Upper lobe of right lung (tissue), 1 donor: Measurements from ENCODE around the gene VDR. TPM values are rescaled to one million over a fixed set of nuclear protein-coding genes. Genes with fewer than 3 reads are reported as not detected.

Source experiments
- ATAC-seq: fragments of 200-7000 bp; cut with Tn5 transposase; one replicate; pipeline ENCODE4 v1.9.1; 2020; ENCODE audit warnings: mild to moderate bottlenecking, moderate library complexity
- DNase-seq: peaks from one replicate; pipeline ENCODE4 v3.0.0-alpha.2; 2020
- H3K27ac ChIP-seq: fragments of 200-600 bp; one replicate; pipeline ENCODE4 v1.8.0; 2022
- H3K27me3 ChIP-seq: fragments of 200-600 bp; one replicate; pipeline ENCODE4 v1.8.0; 2022; ENCODE audit warnings: mild to moderate bottlenecking
- H3K36me3 ChIP-seq: fragments of 200-600 bp; one replicate; pipeline ENCODE4 v1.8.0; 2022
- H3K4me1 ChIP-seq: fragments of 200-600 bp; one replicate; pipeline ENCODE4 v1.8.0; 2022
- H3K4me3 ChIP-seq: fragments of 200-600 bp; one replicate; pipeline ENCODE4 v1.8.0; 2022; ENCODE audit warnings: mild to moderate bottlenecking
- H3K9me3 ChIP-seq: fragments of 200-600 bp; one replicate; pipeline ENCODE4 v1.8.0; 2022
- CTCF ChIP-seq: fragments of 200-600 bp; IDR thresholded peaks from one replicate; pipeline ENCODE4 v1.8.0; 2022; ENCODE audit warnings: antibody characterized with exemption
- intact Hi-C: fragments of 100-400 bp; cut with DNase I; formaldehyde crosslinking; loops from one replicate; pipeline ENCODE4 v1.11.0; 2022
- total RNA-seq: library from RNA; stranded (reverse); fragmentation: NEBNext Ultra II Directional; extraction: Animal tissue kit (Norgen Biotek cat#: 25700); gene quantifications from one replicate; pipeline ENCODE4 v1.2.1, GENCODE V29; 2021
- donor health status: DM: no; HTN: yes; CAD: no; lungs with severe emphysema.

VDR gene
- total RNA-seq, 1 donor from 2014 or later: 28.7 TPM

DNA sequence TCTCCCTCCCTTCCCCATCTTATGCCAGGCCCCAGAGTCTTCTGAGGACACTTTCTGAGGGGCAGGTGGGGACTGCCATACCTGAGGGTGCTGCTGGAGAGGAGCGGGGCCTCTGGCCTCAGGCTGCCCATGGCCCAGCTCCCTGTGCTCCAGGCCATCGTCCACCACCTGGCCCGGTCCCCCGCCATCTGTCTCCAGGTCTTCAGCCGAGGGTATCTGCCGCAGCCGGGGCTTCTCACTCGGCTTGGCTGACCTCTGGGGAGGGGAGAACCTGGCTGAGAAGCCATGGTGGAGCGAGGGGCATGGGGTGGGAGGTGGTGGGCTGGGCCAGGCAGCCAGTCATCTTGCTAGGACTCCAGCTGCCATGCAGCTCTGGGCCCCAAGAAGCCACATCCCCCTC is 110.1 kb downstream of the VDR start:
- Histone ChIP-seq H3K4me1 (peaks cover 8% of the 10 kb centered on the region), H3K4me3 (no peak overlapping the region), H3K36me3 (peaks cover 77% of the 10 kb centered on the region), H3K9me3 (no peaks in the 10 kb centered on the region), H3K27ac (no peak overlapping the region), H3K27me3 (no peaks in the 10 kb centered on the region)
- ATAC-seq: no peak
- no peak for TF ChIP-seq CTCF
- intact Hi-C loops: no loop called here
- no peak for DNase-seq

DNA sequence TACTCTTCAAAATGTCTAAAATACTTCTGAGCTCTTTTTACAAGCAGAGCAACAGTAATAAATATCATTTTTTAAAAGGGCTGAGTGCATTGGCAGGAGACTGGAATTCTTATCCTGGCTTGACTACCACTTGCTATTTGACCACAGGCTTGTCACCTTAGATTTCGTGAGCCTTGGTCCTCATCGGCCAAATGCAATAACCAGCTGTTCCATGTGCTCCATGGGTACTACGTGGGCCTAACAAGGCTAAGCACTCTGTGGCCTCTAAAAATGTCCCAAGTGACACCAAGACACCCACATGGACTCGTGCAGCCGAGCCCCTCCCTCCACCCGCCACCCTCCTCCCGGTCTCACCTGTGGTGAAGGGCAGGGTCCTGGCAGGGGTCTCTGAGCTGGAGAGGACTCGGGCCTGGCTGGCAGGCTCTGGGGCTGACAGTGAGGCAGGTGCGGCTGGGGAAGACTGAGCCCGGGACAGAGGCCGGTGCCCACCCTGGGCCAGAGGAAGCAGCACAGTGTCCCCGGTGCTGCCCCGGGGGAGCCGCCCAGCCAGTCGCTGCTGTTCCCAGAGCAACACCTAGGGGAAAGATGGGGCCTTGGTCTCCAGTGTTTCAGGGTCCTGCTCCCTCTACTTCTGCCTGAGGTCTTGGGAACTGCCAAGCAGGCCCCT is 111.6 kb downstream of the VDR start:
- Histone ChIP-seq H3K9me3 (no peaks in the 10 kb centered on the region), H3K4me3 (no peak overlapping the region), H3K27ac (no peak overlapping the region), H3K27me3 (no peaks in the 10 kb centered on the region), H3K36me3 (peaks cover 92% of the 10 kb centered on the region), H3K4me1 (no peaks in the 10 kb centered on the region)
- ATAC-seq: no peak
- no peak for DNase-seq
- no peak for TF ChIP-seq CTCF
- intact Hi-C loops: no loop called here

DNA sequence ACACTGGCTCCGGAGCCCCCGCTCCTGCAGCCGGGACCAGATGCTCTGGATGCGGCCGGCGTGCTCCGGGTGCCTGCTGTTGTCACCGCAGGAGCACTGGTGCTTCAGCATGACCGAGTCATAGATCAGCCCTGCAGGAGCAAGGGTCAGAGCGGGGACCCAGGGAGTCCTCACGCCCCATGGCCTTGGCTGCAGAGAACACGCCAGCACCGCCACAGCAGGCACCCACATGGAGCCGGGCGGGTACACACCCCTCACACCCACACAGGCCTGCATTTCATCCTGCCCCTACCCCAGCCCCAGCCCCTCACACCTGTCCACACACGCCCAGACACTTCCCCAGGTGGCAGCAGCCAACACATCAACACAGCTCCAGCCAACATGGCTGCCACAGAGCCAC is 112.9 kb downstream of the VDR start:
- Histone ChIP-seq H3K27me3 (no peaks in the 10 kb centered on the region), H3K9me3 (no peaks in the 10 kb centered on the region), H3K4me1 (no peaks in the 10 kb centered on the region), H3K4me3 (no peak overlapping the region), H3K27ac (no peak overlapping the region), H3K36me3 (peaks cover 98% of the 10 kb centered on the region)
- DNase-seq: no peak
- no peak for TF ChIP-seq CTCF
- ATAC-seq: no peak
- intact Hi-C loops: no loop called here

Other genes with a start within 250 kb of the VDR start
- 19.9 TPM for gene RPAP3, start 199.0 kb downstream of the VDR start, total RNA-seq
- gene ENDOU, start 179.5 kb downstream of the VDR start, total RNA-seq: 0.32 TPM
- 69.6 TPM for gene RAPGEF3, start 146.1 kb downstream of the VDR start, total RNA-seq
- gene SLC48A1, start 131.8 kb downstream of the VDR start, total RNA-seq: 40.9 TPM
- gene HDAC7, start 85.1 kb downstream of the VDR start, total RNA-seq: 135 TPM
- gene TMEM106C, start 58.6 kb upstream of the VDR start, total RNA-seq: 45.4 TPM
- gene COL2A1, start 99.5 kb upstream of the VDR start, total RNA-seq: not detected
- 16.9 TPM for gene SENP1, start 201.1 kb upstream of the VDR start, total RNA-seq
- gene PFKM, start 214.4 kb upstream of the VDR start, total RNA-seq: 41.8 TPM